Panc1 (cell line): ENCODE results near the gene SEMA4A.

Source experiments
- CTCF ChIP-seq: fragments of 450-650 bp; IDR thresholded peaks from 2 replicates; pipeline ENCODE4 v1.5.1; 2017; ENCODE audit warnings: mild to moderate bottlenecking
- POLR2AphosphoS5 ChIP-seq: IDR thresholded peaks from 2 replicates; pipeline ENCODE4 v1.6.1; 2012; ENCODE audit warnings: mild to moderate bottlenecking, low read depth, low read length, moderate library complexity
- REST ChIP-seq, 2 experiments: IDR thresholded peaks; 2 replicates each; pipeline ENCODE4 v1.6.1; 2011 to 2012; ENCODE audit warnings: low read depth in 2 of 2, control low read depth in 1 of 2, low read length in 1 of 2, mild to moderate bottlenecking in 1 of 2, moderate library complexity in 1 of 2; ENCODE audit not compliant: insufficient read depth in 1 of 2
- SIN3A ChIP-seq: IDR thresholded peaks from 2 replicates; pipeline ENCODE4 v1.6.1; 2012; ENCODE audit warnings: low read depth, mild to moderate bottlenecking, low read length, moderate library complexity, borderline replicate concordance; ENCODE audit not compliant: insufficient read depth
- TCF7L2 ChIP-seq: IDR thresholded peaks from 2 replicates; pipeline ENCODE4 v1.6.1; 2011; ENCODE audit warnings: mild to moderate bottlenecking, low read depth, low read length, inconsistent platforms

GRCh38 chr1:156194300-156194652 lies 40.9 kb downstream of the SEMA4A start:
- TF ChIP-seq CTCF, result no peak
- TF ChIP-seq REST (IDR thresholded peaks at IDR 0.05; ENCODE audit: insufficient read depth in 1 of 2, low read depth in 2 of 2, low read length in 1 of 2), result no peak
- no peak for TF ChIP-seq POLR2AphosphoS5
- TF ChIP-seq SIN3A, result no peak
- TF ChIP-seq TCF7L2, result no peak
